ENCODE measurements around the gene CBX2.

CBX2 gene

DNA sequence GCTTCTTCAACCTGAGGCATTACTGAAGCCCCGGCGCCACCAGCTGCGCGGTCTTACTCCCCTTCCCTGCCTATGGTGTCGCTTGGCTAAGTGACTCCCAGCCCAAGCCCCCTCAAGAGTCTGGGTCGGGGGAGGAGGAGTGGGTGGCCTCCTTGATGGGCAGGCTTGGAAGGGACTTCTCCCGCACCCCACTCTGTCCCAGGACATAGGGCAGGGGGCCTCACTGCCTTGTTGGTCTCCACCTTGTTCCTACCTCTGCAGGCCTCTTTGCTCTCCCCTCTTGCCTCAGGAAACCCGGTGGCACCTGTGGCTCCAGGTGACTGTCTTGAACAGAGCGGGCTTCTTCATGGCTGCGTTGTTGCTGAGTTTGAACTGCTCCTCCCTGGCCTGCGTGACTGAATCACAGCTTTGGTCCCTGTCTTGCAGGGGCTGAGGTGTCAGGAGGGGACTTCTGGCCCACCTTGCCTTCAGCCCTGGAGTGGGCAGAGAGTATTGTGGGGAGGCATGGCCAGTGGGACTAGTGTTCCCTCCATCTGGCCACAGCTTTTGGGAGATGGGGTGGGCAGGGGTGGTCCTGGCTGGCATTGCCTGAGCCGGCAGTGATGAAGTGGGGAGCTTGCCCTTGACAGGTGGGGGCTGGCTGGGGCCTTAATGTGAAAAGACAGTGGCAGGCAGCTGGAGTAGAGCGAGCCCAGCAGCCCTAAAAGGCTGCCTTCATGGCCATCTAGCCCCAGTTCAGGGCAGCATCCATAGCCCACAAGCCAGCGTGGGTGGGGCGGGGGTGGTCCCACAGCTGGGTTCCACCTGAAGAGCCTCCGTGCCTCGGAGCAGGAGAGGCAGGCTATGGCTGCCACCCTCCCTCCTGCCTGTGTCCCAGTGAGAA lies 7.3 kb downstream of the CBX2 start:
- no peak overlapping the region for H3K4me3 ChIP-seq (ENCODE audit: low read depth, low read length)
- no peaks in the 10 kb centered on the region for H3K9me3 ChIP-seq (ENCODE audit: control insufficient read depth, low read length)
- no peaks in the 10 kb centered on the region for H3K36me3 ChIP-seq (ENCODE audit: control insufficient read depth, insufficient read depth, low read length)
- H3K4me2 ChIP-seq (ENCODE audit: low read length) = no peak overlapping the region
- H3K9ac ChIP-seq = no peak overlapping the region
- H3K4me1 ChIP-seq = no peaks in the 10 kb centered on the region
- H3K79me2 ChIP-seq = no peaks in the 10 kb centered on the region
- H2AFZ ChIP-seq = no peak overlapping the region
- H3K27me3 ChIP-seq (ENCODE audit: control insufficient read depth, insufficient read depth, low read length) = no peaks in the 10 kb centered on the region
- TF ChIP-seq, protein P1, sequence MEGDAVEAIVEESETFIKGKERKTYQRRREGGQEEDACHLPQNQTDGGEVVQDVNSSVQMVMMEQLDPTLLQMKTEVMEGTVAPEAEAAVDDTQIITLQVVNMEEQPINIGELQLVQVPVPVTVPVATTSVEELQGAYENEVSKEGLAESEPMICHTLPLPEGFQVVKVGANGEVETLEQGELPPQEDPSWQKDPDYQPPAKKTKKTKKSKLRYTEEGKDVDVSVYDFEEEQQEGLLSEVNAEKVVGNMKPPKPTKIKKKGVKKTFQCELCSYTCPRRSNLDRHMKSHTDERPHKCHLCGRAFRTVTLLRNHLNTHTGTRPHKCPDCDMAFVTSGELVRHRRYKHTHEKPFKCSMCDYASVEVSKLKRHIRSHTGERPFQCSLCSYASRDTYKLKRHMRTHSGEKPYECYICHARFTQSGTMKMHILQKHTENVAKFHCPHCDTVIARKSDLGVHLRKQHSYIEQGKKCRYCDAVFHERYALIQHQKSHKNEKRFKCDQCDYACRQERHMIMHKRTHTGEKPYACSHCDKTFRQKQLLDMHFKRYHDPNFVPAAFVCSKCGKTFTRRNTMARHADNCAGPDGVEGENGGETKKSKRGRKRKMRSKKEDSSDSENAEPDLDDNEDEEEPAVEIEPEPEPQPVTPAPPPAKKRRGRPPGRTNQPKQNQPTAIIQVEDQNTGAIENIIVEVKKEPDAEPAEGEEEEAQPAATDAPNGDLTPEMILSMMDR (IDR thresholded peaks at IDR 0.05) = no peak
- no peak overlapping the region for H3K27ac ChIP-seq

DNA sequence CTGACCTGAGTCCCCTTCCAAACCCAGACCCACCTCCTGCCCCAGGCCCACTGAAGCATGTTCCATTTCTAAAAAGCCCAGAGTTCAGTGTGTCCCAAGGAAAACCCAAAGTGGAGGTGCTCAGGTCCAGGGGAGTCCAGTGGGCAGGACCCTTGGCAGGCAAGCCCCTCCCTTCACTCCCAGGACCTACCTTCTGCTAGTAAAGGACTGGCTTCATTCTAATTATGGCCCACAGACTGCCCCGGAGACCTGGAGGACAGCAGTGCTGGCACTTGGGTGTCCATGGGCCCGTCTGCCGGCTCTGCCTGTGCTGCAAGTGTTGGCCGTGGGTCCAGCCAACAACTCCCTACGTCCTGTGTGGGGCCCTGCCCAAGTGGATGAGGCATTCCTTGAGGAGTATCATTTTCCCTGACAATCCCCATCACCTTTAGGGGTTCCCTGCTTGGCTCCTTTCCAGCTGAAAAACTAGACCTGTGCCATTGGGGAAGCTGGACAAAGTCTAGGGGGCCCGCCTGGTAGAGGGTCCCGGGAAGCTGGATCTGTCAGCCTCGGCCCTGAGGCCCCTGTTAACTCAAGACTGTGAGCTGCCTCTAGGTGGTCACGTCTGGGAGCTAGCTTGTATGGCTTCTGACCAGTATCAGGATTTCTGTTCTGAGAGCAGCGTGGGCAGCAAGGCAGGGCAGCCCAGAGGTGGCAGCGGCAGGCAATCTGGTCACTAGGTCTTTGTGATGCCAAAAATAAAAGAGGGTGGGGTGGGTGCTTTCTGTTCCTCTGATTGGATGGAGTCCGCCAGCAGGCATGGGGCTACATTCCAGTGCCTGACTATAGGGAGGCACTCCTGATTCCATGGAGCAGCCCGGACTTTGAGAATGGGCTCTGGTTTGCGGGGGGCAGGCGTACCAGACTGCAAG lies 8.2 kb downstream of the CBX2 start:
- H3K36me3 ChIP-seq (ENCODE audit: control insufficient read depth, insufficient read depth, low read length) = no peaks in the 10 kb centered on the region
- H3K4me3 ChIP-seq (ENCODE audit: low read depth, low read length) = no peak overlapping the region
- no peak overlapping the region for H2AFZ ChIP-seq
- no peak overlapping the region for H3K4me2 ChIP-seq (ENCODE audit: low read length)
- H3K27me3 ChIP-seq (ENCODE audit: control insufficient read depth, insufficient read depth, low read length) = peaks cover 6% of the 10 kb centered on the region
- no peaks in the 10 kb centered on the region for H3K79me2 ChIP-seq
- H3K9me3 ChIP-seq (ENCODE audit: control insufficient read depth, low read length) = no peaks in the 10 kb centered on the region
- no peak overlapping the region for H3K9ac ChIP-seq
- TF ChIP-seq, protein P1 (IDR thresholded peaks at IDR 0.05) = no peak
- H3K27ac ChIP-seq = no peak overlapping the region
- no peaks in the 10 kb centered on the region for H3K4me1 ChIP-seq

DNA sequence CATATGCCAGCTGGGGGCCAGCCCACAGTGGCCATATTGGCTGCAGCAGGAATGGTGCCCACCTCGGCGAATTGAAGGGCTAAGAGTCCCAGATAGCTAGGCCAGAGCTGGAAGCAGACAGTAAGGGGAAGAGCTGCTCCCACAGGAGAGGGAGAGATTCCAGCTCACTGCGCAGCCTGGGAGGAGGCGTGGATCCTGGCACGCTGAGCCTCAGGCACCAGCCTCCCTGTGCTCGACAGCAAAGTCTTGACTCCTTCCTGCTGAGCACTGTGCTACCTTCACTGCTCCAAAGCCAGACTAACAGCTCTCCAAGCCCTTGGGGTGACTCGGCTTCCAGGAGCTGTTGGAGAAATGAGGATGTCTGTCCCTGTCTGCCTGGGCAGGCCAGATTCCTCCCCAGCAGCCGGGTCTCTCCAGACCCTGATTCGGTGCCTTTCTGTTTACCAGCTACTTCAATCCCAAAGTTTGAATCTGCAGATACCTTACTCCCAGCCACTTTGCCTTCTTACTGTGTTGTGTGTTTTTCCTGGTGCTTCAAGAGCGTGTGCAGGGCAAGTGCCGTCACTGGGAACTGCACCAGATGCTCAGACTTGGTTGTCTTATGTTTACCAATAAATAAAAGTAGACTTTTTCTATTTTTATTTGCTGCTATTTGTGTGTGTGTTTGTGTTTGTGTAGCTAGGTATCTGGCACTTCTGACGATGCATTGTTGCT lies 9.1 kb downstream of the CBX2 start:
- no peaks in the 10 kb centered on the region for H3K79me2 ChIP-seq
- TF ChIP-seq, protein P1 (IDR thresholded peaks at IDR 0.05) = no peak
- no peaks in the 10 kb centered on the region for H3K9me3 ChIP-seq (ENCODE audit: control insufficient read depth, low read length)
- no peak overlapping the region for H3K9ac ChIP-seq
- no peaks in the 10 kb centered on the region for H3K4me1 ChIP-seq
- H2AFZ ChIP-seq = no peak overlapping the region
- no peak overlapping the region for H3K4me2 ChIP-seq (ENCODE audit: low read length)
- no peak overlapping the region for H3K27ac ChIP-seq
- H3K36me3 ChIP-seq (ENCODE audit: control insufficient read depth, insufficient read depth, low read length) = no peaks in the 10 kb centered on the region
- H3K4me3 ChIP-seq (ENCODE audit: low read depth, low read length) = no peak overlapping the region
- peaks cover 8% of the 10 kb centered on the region for H3K27me3 ChIP-seq (ENCODE audit: control insufficient read depth, insufficient read depth, low read length)

DNA sequence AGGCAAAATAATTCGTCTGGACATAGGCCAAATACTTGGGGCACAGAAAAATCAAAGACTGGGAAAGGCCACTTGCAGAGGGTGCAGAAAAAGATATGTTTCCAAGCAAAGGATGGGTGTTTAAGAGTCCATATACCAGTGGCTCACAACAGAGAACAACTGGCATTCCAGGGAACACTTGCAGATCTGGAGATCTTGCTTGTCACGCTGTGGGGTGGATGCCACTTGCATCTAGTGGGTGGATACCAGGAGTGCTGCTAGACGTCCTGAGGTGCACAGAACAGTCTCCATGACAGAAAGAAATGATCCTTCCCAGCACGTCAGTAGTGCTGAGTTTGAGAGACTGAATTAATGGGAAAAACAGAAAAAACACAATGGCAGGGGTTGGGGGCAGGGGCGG lies 10.5 kb downstream of the CBX2 start:
- Histone ChIP-seq H3K9ac (no peak overlapping the region), H2AFZ (no peak overlapping the region), H3K79me2 (no peaks in the 10 kb centered on the region), H3K4me1 (no peaks in the 10 kb centered on the region), H3K9me3 (ENCODE audit: control insufficient read depth, low read length) (no peaks in the 10 kb centered on the region), H3K36me3 (ENCODE audit: control insufficient read depth, insufficient read depth, low read length) (no peaks in the 10 kb centered on the region), H3K27ac (no peak overlapping the region), H3K4me3 (ENCODE audit: low read depth, low read length) (no peak overlapping the region), H3K27me3 (ENCODE audit: control insufficient read depth, insufficient read depth, low read length) (peaks cover 8% of the 10 kb centered on the region), H3K4me2 (ENCODE audit: low read length) (no peak overlapping the region)
- TF ChIP-seq, protein P1 (IDR thresholded peaks at IDR 0.05) = no peak
